Panc1 (cell line): Measurements from ENCODE around the gene DNASE1L1. TPM values are rescaled to one million over a fixed set of nuclear protein-coding genes. Genes with fewer than 3 reads are reported as not detected.
A peak's percentile ranks its signal among the peaks of the same experiment; 100 is the strongest.

Experiments
- ATAC-seq: fragments of 200-7000 bp; cut with Tn5 transposase; 2 replicates; pipeline ENCODE4 v1.9.1; 2020; ENCODE audit warnings: mild to moderate bottlenecking, moderate library complexity
- BruUV-seq: library from RNA; stranded (reverse); fragments of 400-500 nt; replicated peaks from 2 replicates; lab custom pipeline; 2021; lab: Mats Ljungman, UMichigan
- CTCF ChIA-PET: fragments of 300-600 bp; sonication (Branson Sonifier 250); formaldehyde crosslinking; loops from one replicate; lab custom pipeline; 2022; ENCODE audit warnings: antibody characterized with exemption; lab: Charles Lee
- POLR2A ChIA-PET: fragments of 300-600 bp; sonication (Branson Sonifier 250); formaldehyde crosslinking; loops from one replicate; lab custom pipeline; 2022; ENCODE audit warnings: antibody characterized with exemption; lab: Charles Lee
- DNase-seq: peaks from one replicate; pipeline ENCODE4 v3.0.0-alpha.2; 2010; ENCODE audit warnings: low read depth, low spot score
- H3K27ac ChIP-seq: 2 replicates; pipeline ENCODE4 v1.5.1; 2011; ENCODE audit warnings: mild to moderate bottlenecking, low read length, inconsistent platforms
- H3K27me3 ChIP-seq: fragments of 200-500 bp; sonication (Bioruptor generic); 2 replicates; pipeline ENCODE4 v1.6.0; 2014; ENCODE audit warnings: low read length, inconsistent platforms; ENCODE audit not compliant: control insufficient read depth, insufficient read depth
- H3K36me3 ChIP-seq: fragments of 200-500 bp; sonication (Bioruptor generic); 2 replicates; pipeline ENCODE4 v1.5.1; 2014; ENCODE audit warnings: inconsistent platforms, mild to moderate bottlenecking, low read length, moderate library complexity; ENCODE audit not compliant: control insufficient read depth, insufficient read depth
- H3K4me1 ChIP-seq: 2 replicates; pipeline ENCODE4 v1.5.1; 2011; ENCODE audit warnings: inconsistent platforms, mild to moderate bottlenecking, low read length, moderate library complexity; ENCODE audit not compliant: control insufficient read depth, insufficient read depth
- H3K4me3 ChIP-seq, 2 experiments: 2 replicates each; pipeline ENCODE4 v1.5.1; 2011 to 2012; ENCODE audit warnings: low read depth in 2 of 2, low read length in 2 of 2, mild to moderate bottlenecking in 2 of 2, inconsistent platforms in 1 of 2, moderate library complexity in 1 of 2
- H3K9me3 ChIP-seq: fragments of 200-500 bp; sonication (Bioruptor generic); 2 replicates; pipeline ENCODE4 v1.5.1; 2014; ENCODE audit warnings: low read depth, mild to moderate bottlenecking, inconsistent platforms, low read length, moderate library complexity; ENCODE audit not compliant: control insufficient read depth, insufficient read depth
- POLR2AphosphoS5 ChIP-seq: IDR thresholded peaks from 2 replicates; pipeline ENCODE4 v1.6.1; 2012; ENCODE audit warnings: mild to moderate bottlenecking, low read depth, low read length, moderate library complexity
- SIN3A ChIP-seq: IDR thresholded peaks from 2 replicates; pipeline ENCODE4 v1.6.1; 2012; ENCODE audit warnings: low read depth, mild to moderate bottlenecking, low read length, moderate library complexity, borderline replicate concordance; ENCODE audit not compliant: insufficient read depth
- TCF7L2 ChIP-seq: IDR thresholded peaks from 2 replicates; pipeline ENCODE4 v1.6.1; 2011; ENCODE audit warnings: mild to moderate bottlenecking, low read depth, low read length, inconsistent platforms
- in situ Hi-C: cut with HindIII; loops from 2 replicates; pipeline ENCODE4 v1.10.0; 2016; ENCODE audit warnings: low sequenced_read_pairs, low pct_unique_long_range_greater_than_20kb
- intact Hi-C: fragments of 100-400 bp; cut with micrococcal nuclease; formaldehyde crosslinking; loops from one replicate; pipeline ENCODE4 v1.10.0; 2022; ENCODE audit not compliant: unreplicated experiment
- total RNA-seq: library from RNA; stranded (reverse); gene quantifications from one replicate; pipeline ENCODE4 v1.2.1, GENCODE V29; 2021; ENCODE audit not compliant: unreplicated experiment
- TF ChIP-seq, protein P1 (sequence below): fragments of 450-650 bp; IDR thresholded peaks from 2 replicates; pipeline ENCODE4 v1.5.1; 2017; ENCODE audit warnings: mild to moderate bottlenecking
- TF ChIP-seq, protein P2 (sequence below), 2 experiments: IDR thresholded peaks; 2 replicates each; pipeline ENCODE4 v1.6.1; 2011 to 2012; ENCODE audit warnings: low read depth in 2 of 2, control low read depth in 1 of 2, low read length in 1 of 2, mild to moderate bottlenecking in 1 of 2, moderate library complexity in 1 of 2; ENCODE audit not compliant: insufficient read depth in 1 of 2

The DNASE1L1 gene
- total RNA-seq, 1 experiment from 2014 or later = 60.4 TPM

DNA sequence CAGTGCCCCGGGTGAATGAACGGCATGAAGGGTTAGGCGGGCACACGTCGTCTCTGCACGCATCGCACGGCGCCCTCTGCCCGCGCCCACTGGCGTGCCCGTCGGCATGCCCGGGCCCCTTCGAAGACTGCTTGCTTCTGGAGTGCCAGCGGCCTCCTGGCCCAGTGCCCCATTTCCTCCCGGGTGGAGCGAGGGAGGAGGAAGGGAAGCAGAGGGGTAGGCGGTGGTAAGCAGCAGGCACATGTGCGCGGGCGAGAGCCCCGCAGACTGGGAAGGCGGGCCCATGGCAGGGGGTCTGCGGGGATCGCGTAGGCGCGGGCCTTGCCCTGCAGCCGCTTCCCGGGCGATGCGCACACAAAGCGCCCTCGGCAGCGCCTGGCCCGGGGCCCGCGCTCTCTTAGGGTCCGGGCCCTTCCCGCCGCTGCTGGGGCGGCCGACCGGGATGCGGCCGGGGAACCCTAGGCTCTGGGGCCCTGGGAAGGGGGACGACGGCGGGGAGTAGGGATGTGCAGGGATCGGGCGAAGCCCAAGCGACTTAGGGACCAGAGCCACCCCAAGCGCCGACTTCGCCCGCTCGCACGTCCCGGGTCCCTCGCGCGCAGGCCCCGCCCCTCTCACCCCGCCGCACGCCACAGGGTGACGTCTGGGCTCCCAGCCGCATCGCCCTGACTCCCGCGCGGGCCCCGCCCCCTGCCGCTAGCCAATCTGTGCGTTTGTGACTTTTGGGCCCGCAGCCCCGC, 30.8 kb downstream of the DNASE1L1 start:
- no TSS peak for BruUV-seq
- Histone ChIP-seq H3K4me1 (peaks cover 43% of the 10 kb centered on the region), H3K27me3 (no peaks in the 10 kb centered on the region), H3K27ac (peak overlapping the region; percentile 89), H3K36me3 (peaks cover 4% of the 10 kb centered on the region), H3K9me3 (no peaks in the 10 kb centered on the region), H3K4me3 (peak overlapping the region; percentile 53 to 55)
- in situ Hi-C loops (no loop called here), intact Hi-C loops (no loop called here)
- POLR2A ChIA-PET = no interaction called here
- TF ChIP-seq POLR2AphosphoS5 (peak; percentile 63; the same call in 1 of the 2 replicates), SIN3A (0 out of 2 replicates have a peak, but pooled peaks have one; percentile 24), TCF7L2 (no peak)
- TF ChIP-seq, protein P1, sequence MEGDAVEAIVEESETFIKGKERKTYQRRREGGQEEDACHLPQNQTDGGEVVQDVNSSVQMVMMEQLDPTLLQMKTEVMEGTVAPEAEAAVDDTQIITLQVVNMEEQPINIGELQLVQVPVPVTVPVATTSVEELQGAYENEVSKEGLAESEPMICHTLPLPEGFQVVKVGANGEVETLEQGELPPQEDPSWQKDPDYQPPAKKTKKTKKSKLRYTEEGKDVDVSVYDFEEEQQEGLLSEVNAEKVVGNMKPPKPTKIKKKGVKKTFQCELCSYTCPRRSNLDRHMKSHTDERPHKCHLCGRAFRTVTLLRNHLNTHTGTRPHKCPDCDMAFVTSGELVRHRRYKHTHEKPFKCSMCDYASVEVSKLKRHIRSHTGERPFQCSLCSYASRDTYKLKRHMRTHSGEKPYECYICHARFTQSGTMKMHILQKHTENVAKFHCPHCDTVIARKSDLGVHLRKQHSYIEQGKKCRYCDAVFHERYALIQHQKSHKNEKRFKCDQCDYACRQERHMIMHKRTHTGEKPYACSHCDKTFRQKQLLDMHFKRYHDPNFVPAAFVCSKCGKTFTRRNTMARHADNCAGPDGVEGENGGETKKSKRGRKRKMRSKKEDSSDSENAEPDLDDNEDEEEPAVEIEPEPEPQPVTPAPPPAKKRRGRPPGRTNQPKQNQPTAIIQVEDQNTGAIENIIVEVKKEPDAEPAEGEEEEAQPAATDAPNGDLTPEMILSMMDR = no peak
- TF ChIP-seq, protein P2, sequence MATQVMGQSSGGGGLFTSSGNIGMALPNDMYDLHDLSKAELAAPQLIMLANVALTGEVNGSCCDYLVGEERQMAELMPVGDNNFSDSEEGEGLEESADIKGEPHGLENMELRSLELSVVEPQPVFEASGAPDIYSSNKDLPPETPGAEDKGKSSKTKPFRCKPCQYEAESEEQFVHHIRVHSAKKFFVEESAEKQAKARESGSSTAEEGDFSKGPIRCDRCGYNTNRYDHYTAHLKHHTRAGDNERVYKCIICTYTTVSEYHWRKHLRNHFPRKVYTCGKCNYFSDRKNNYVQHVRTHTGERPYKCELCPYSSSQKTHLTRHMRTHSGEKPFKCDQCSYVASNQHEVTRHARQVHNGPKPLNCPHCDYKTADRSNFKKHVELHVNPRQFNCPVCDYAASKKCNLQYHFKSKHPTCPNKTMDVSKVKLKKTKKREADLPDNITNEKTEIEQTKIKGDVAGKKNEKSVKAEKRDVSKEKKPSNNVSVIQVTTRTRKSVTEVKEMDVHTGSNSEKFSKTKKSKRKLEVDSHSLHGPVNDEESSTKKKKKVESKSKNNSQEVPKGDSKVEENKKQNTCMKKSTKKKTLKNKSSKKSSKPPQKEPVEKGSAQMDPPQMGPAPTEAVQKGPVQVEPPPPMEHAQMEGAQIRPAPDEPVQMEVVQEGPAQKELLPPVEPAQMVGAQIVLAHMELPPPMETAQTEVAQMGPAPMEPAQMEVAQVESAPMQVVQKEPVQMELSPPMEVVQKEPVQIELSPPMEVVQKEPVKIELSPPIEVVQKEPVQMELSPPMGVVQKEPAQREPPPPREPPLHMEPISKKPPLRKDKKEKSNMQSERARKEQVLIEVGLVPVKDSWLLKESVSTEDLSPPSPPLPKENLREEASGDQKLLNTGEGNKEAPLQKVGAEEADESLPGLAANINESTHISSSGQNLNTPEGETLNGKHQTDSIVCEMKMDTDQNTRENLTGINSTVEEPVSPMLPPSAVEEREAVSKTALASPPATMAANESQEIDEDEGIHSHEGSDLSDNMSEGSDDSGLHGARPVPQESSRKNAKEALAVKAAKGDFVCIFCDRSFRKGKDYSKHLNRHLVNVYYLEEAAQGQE (IDR thresholded peaks at IDR 0.05; ENCODE audit: insufficient read depth in 1 of 2, low read depth in 2 of 2, low read length in 1 of 2) = no peak
- DNase-seq (no peak), ATAC-seq (peak; percentile 1)
- CTCF ChIA-PET = interaction anchor here (0.6 to 0.7 kb wide), 2 partner anchors 142 to 155 kb away, joined by 3 to 5 read pairs; no protein-coding TSS in a partner anchor

DNA sequence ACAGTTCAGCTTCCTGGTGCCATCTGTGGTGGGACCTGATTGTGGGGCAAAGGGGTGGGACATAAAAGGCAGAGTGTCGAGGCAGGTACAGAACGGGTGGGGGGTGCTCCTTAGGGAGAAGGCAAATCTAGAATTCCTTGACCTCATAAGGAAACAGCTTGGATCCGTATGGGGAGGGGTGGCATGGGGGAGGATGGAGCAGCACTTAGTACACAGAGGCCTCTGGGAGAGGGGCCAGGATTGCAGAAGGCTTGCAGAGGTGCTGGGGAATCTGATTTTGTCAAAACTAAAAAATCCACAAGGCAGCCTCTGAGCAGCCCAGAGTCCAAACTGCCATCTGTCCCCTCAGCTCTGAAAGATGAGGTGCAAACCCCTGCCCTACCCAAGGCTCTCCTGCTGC, 32.3 kb downstream of the DNASE1L1 start:
- no TSS peak for BruUV-seq
- H3K36me3 ChIP-seq = peaks cover 4% of the 10 kb centered on the region
- no peak overlapping the region for H3K4me3 ChIP-seq
- in situ Hi-C loops (no loop called here), intact Hi-C loops (no loop called here)
- CTCF ChIA-PET = interaction anchor here (0.5 kb wide), 1 partner anchor 48 kb away, joined by 3 read pairs; no protein-coding TSS in a partner anchor
- TF ChIP-seq, protein P2 (IDR thresholded peaks at IDR 0.05; ENCODE audit: insufficient read depth in 1 of 2, low read depth in 2 of 2, low read length in 1 of 2) = no peak
- TF ChIP-seq, protein P1 = no peak
- TF ChIP-seq SIN3A = no peak
- no peak for TF ChIP-seq POLR2AphosphoS5
- no peak for TF ChIP-seq TCF7L2
- POLR2A ChIA-PET = no interaction called here
- no peaks in the 10 kb centered on the region for H3K27me3 ChIP-seq
- H3K4me1 ChIP-seq = peaks cover 56% of the 10 kb centered on the region
- DNase-seq = no peak
- no peaks in the 10 kb centered on the region for H3K9me3 ChIP-seq
- no peak for ATAC-seq
- H3K27ac ChIP-seq = peak overlapping the region; percentile 46
